MM.1S (cell line): Measurements from ENCODE around the gene ENTPD8.

Source experiments
- EZH2 ChIP-seq: fragments of 300-600 bp; sonication (generic); optimal IDR thresholded peaks from 2 replicates; pipeline ENCODE3; 2017; ENCODE audit warnings: low read depth, mild to moderate bottlenecking, antibody characterized with exemption, low read length, mixed read lengths
- EZH2phosphoT487 ChIP-seq: fragments of 300-600 bp; sonication (generic); IDR thresholded peaks from 2 replicates; pipeline ENCODE4 v1.6.1; 2018; ENCODE audit warnings: antibody characterized with exemption, low read length
- TF ChIP-seq, protein P1 (sequence below): fragments of 300-600 bp; sonication (generic); IDR thresholded peaks from 2 replicates; pipeline ENCODE4 v1.5.1; 2016; ENCODE audit warnings: antibody characterized with exemption, low read length, mixed read lengths

DNA sequence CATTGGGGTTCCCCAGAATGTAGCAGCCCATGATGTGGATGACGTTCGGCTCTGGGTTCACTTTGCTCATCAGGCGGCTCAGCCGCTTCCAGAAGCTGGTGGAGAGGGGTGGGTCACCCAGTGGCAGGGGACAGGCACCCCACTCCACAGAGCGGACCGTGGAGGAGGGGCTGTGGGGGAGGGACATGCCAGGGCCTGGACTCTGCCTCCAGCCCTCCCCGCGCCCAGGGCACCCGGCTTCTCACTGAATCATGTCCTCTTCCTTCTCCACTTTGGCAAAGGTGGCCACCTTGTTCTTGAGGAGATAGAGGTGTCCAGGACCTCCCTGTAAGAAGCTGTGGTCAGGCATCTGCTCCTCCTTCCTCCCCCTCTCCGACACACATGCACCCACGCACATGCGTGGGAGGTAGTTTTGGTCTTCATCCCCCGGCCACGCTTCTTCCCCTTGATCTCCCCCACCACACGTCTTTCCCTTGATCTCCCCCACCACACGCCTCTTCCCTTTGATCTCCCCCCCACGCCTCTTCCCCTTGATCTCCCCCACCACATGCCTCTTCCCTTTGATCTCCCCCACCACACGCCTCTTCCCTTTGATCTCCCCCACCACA lies 8.9 kb upstream of the ENTPD8 start:
- TF ChIP-seq, protein P1, sequence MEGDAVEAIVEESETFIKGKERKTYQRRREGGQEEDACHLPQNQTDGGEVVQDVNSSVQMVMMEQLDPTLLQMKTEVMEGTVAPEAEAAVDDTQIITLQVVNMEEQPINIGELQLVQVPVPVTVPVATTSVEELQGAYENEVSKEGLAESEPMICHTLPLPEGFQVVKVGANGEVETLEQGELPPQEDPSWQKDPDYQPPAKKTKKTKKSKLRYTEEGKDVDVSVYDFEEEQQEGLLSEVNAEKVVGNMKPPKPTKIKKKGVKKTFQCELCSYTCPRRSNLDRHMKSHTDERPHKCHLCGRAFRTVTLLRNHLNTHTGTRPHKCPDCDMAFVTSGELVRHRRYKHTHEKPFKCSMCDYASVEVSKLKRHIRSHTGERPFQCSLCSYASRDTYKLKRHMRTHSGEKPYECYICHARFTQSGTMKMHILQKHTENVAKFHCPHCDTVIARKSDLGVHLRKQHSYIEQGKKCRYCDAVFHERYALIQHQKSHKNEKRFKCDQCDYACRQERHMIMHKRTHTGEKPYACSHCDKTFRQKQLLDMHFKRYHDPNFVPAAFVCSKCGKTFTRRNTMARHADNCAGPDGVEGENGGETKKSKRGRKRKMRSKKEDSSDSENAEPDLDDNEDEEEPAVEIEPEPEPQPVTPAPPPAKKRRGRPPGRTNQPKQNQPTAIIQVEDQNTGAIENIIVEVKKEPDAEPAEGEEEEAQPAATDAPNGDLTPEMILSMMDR = no peak
- TF ChIP-seq EZH2 = no peak
- no peak for TF ChIP-seq EZH2phosphoT487
